MCF 10A (cell line): ENCODE results near the gene CMA1. TPM values are rescaled to one million over a fixed set of nuclear protein-coding genes. Genes with fewer than 3 reads are reported as not detected.
"Not testable (repeated sequence)": the region's sequence is repeated elsewhere in the genome, so short reads cannot be mapped to it uniquely, and the experiment has no call there.

Source experiments
- BruUV-seq: library from RNA; stranded (reverse); fragments of 400-500 nt; replicated peaks from 2 replicates; lab custom pipeline; 2021; lab: Mats Ljungman, UMichigan
- CTCF ChIA-PET: fragments of 300-600 bp; sonication (Branson Sonifier 250); formaldehyde crosslinking; extraction: SDS; loops from one replicate; lab custom pipeline; 2021; ENCODE audit warnings: antibody characterized with exemption, inconsistent platforms; lab: Yijun Ruan, JAX
- POLR2A ChIA-PET: fragments of 300-600, 350-650 bp; sonication (Branson Sonifier 250); formaldehyde crosslinking; extraction: SDS; loops from one replicate; lab custom pipeline; 2020; ENCODE audit warnings: antibody characterized with exemption, inconsistent platforms; lab: Yijun Ruan, JAX
- DNase-seq: peaks from one replicate; pipeline ENCODE4 v3.0.0-alpha.2; 2018; ENCODE audit not compliant: unreplicated experiment
- H3K27ac Mint-ChIP-seq: one replicate; pipeline ENCODE4 v1.8.0; 2022; ENCODE audit warnings: mild to moderate bottlenecking, low read depth, mixed read lengths; ENCODE audit not compliant: unreplicated experiment
- H3K27me3 Mint-ChIP-seq: one replicate; pipeline ENCODE4 v1.8.0; 2022; ENCODE audit warnings: mixed read lengths; ENCODE audit not compliant: insufficient read depth, unreplicated experiment
- H3K36me3 Mint-ChIP-seq: one replicate; pipeline ENCODE4 v1.8.0; 2022; ENCODE audit warnings: mild to moderate bottlenecking, moderate library complexity, mixed read lengths; ENCODE audit not compliant: insufficient read depth, unreplicated experiment
- H3K4me1 Mint-ChIP-seq: one replicate; pipeline ENCODE4 v1.8.0; 2022; ENCODE audit warnings: mixed read lengths; ENCODE audit not compliant: insufficient read depth, unreplicated experiment
- H3K4me3 Mint-ChIP-seq: one replicate; pipeline ENCODE4 v1.8.0; 2022; ENCODE audit warnings: mild to moderate bottlenecking, moderate library complexity, mixed read lengths; ENCODE audit not compliant: unreplicated experiment
- H3K9me3 Mint-ChIP-seq: one replicate; pipeline ENCODE4 v1.8.0; 2022; ENCODE audit warnings: mixed read lengths; ENCODE audit not compliant: unreplicated experiment
- intact Hi-C: fragments of 100-400 bp; cut with micrococcal nuclease; formaldehyde crosslinking; loops from 2 replicates; pipeline ENCODE4 v1.14.1; 2022
- total RNA-seq: library from RNA; stranded (reverse); gene quantifications from 2 replicates; pipeline ENCODE4 v1.2.3, GENCODE V29; 2022
- TF ChIP-seq, protein P1 (sequence below): fragments of 200-600 bp; IDR thresholded peaks from one replicate; pipeline ENCODE4 v1.8.0; 2022; ENCODE audit warnings: antibody characterized with exemption, mild to moderate bottlenecking; ENCODE audit not compliant: unreplicated experiment

Gene CMA1
- total RNA-seq, 1 experiment from 2014 or later, result not detected

DNA sequence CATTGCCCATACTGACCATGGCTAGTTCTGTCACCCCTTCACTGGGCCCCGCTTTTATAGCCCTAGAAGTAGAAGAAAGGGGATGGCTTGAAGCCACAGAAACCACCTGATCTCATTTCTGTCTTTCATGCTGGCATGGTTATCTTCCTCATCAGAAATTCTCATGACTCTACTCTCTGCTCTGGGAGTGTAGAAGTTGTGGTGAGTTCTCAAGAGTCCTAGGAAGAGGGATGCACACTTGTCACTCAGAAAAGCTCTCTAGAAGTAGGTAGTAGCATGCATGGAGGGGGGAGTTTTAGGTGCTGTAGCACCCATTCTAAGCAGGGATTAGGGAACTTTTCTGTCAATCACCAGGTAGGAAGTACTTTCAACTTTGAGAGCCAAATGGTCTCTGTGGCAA lies 6.1 kb upstream of the CMA1 start:
- POLR2A ChIA-PET, result no interaction called here
- Mint-ChIP-seq H3K27me3 (peaks cover 25% of the 10 kb centered on the region), H3K4me1 (no peaks in the 10 kb centered on the region), H3K4me3 (no peak overlapping the region), H3K27ac (no peak overlapping the region), H3K9me3 (no peaks in the 10 kb centered on the region), H3K36me3 (no peaks in the 10 kb centered on the region)
- DNase-seq, result no peak
- intact Hi-C loops, result no loop called here
- CTCF ChIA-PET, result no interaction called here
- BruUV-seq, result no TSS peak
- TF ChIP-seq, protein P1, sequence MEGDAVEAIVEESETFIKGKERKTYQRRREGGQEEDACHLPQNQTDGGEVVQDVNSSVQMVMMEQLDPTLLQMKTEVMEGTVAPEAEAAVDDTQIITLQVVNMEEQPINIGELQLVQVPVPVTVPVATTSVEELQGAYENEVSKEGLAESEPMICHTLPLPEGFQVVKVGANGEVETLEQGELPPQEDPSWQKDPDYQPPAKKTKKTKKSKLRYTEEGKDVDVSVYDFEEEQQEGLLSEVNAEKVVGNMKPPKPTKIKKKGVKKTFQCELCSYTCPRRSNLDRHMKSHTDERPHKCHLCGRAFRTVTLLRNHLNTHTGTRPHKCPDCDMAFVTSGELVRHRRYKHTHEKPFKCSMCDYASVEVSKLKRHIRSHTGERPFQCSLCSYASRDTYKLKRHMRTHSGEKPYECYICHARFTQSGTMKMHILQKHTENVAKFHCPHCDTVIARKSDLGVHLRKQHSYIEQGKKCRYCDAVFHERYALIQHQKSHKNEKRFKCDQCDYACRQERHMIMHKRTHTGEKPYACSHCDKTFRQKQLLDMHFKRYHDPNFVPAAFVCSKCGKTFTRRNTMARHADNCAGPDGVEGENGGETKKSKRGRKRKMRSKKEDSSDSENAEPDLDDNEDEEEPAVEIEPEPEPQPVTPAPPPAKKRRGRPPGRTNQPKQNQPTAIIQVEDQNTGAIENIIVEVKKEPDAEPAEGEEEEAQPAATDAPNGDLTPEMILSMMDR, result no peak

- no TSS peak for BruUV-seq
- Mint-ChIP-seq H3K9me3 (no peaks in the 10 kb centered on the region), H3K4me3 (no peak overlapping the region), H3K27me3 (peaks cover 29% of the 10 kb centered on the region), H3K27ac (no peak overlapping the region), H3K4me1 (no peaks in the 10 kb centered on the region), H3K36me3 (no peaks in the 10 kb centered on the region)
- ChIA-PET CTCF (interaction anchor here (0.5 kb wide), 1 partner anchor 97 kb away, joined by 3 read pairs; the partner anchor contains the start of gene GZMH), POLR2A (no interaction called here)
- TF ChIP-seq, protein P1, result no peak
- DNase-seq, result no peak
- intact Hi-C loops, result no loop called here
Observed at GRCh38 chr14:24513009-24513408, 4.9 kb upstream of the CMA1 start.

GRCh38 chr14:24506443-24506842 lies 1.6 kb downstream of the CMA1 start:
- Mint-ChIP-seq H3K4me1 (no peaks in the 10 kb centered on the region), H3K4me3 (no peak overlapping the region), H3K27ac (no peak overlapping the region), H3K36me3 (no peaks in the 10 kb centered on the region), H3K27me3 (peaks cover 42% of the 10 kb centered on the region), H3K9me3 (no peaks in the 10 kb centered on the region)
- ChIA-PET CTCF (interaction anchor here (0.6 kb wide), 1 partner anchor 147 kb away, joined by 4 read pairs; no protein-coding TSS in a partner anchor), POLR2A (no interaction called here)
- no TSS peak for BruUV-seq
- intact Hi-C loops, result no loop called here
- TF ChIP-seq, protein P1, result no peak
- DNase-seq, result no peak

DNA sequence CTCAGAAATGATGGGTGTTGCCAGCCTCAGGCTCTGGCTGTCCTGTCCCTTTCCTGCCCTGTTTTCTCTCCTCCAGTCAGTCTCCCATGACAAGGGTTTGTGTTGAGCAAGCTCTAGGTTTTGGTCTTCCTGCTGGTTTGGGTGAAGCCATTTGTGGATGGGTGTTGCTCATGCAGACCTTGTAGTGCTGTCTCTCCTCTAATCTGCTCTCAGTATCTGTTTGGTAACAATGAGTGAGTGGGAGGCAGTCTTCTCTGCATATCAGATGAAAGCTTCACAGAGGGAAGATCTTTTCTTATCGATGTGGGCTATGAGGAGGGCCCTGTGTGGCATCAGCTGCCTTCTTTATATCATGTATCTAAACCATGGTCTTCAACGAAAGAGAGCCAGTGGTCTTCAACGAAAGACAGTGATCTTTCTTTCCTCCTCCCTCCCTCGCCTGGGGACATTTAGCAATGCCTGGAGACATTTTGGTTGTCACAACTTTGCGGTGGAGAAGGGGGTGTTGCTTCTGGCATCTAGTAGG lies 3.6 kb downstream of the CMA1 start:
- TF ChIP-seq, protein P1, result no peak
- no peak overlapping the region for H3K27ac Mint-ChIP-seq
- H3K36me3 Mint-ChIP-seq, result no peaks in the 10 kb centered on the region
- ChIA-PET CTCF (interaction anchor here (0.6 to 0.9 kb wide), 3 partner anchors 23 to 1505 kb away, joined by 3 to 4 read pairs (median 3); no protein-coding TSS in a partner anchor), POLR2A (no interaction called here)
- BruUV-seq, result no TSS peak
- intact Hi-C loops, result no loop called here
- no peaks in the 10 kb centered on the region for H3K9me3 Mint-ChIP-seq
- H3K4me1 Mint-ChIP-seq, result no peaks in the 10 kb centered on the region
- H3K27me3 Mint-ChIP-seq, result peaks cover 36% of the 10 kb centered on the region
- H3K4me3 Mint-ChIP-seq, result no peak overlapping the region
- DNase-seq, result no peak

- CTCF ChIA-PET, result not testable (repeated sequence)
Observed at GRCh38 chr14:24491586-24492408, 16.3 kb downstream of the CMA1 start.

More at GRCh38 chr14:24491586-24492408, 16.3 kb downstream of the CMA1 start:
- H3K4me1 Mint-ChIP-seq, intact Hi-C loops, H3K27me3 Mint-ChIP-seq, DNase-seq, H3K27ac Mint-ChIP-seq, H3K36me3 Mint-ChIP-seq, H3K4me3 Mint-ChIP-seq, POLR2A ChIA-PET, BruUV-seq: not testable (repeated sequence)
- peaks cover 11% of the 10 kb centered on the region for H3K9me3 Mint-ChIP-seq
